HL-60 (cell line): ENCODE data around the gene ABCC4.

Experiments
- POLR2AphosphoS5 ChIP-seq: IDR thresholded peaks from 2 replicates; pipeline ENCODE4 v1.6.1; 2012; ENCODE audit warnings: low read depth
- TF ChIP-seq, protein P1 (sequence below): IDR thresholded peaks from one replicate; pipeline ENCODE4 v1.5.1; 2011; ENCODE audit warnings: low read length, control low read depth, inconsistent platforms; ENCODE audit not compliant: insufficient read depth

DNA sequence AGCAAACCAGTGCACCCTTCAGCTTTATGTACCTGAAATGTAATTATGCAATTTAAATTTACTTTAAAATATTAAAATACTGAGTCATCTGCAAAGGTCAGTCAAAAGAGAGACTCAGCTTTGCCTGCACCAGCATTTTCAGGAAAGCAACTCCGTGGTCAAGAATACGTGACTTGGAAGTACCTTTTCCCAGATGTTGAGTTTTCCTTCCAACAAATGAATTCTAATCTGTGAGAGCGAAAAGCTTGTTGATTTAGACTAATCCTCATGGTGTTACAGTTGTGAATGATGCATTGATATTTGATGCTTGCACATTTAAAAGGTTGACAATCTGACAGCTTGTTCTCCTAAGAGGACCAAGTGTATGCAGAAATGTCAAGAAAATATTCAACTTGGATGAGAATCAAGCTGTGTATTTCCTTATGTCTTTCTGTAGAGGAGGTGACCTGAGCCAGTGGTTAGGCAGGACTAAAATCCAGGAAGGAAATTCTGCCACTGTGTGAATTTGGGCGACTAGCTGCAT lies 270.4 kb downstream of the ABCC4 start:
- no peak for TF ChIP-seq POLR2AphosphoS5
- TF ChIP-seq, protein P1, sequence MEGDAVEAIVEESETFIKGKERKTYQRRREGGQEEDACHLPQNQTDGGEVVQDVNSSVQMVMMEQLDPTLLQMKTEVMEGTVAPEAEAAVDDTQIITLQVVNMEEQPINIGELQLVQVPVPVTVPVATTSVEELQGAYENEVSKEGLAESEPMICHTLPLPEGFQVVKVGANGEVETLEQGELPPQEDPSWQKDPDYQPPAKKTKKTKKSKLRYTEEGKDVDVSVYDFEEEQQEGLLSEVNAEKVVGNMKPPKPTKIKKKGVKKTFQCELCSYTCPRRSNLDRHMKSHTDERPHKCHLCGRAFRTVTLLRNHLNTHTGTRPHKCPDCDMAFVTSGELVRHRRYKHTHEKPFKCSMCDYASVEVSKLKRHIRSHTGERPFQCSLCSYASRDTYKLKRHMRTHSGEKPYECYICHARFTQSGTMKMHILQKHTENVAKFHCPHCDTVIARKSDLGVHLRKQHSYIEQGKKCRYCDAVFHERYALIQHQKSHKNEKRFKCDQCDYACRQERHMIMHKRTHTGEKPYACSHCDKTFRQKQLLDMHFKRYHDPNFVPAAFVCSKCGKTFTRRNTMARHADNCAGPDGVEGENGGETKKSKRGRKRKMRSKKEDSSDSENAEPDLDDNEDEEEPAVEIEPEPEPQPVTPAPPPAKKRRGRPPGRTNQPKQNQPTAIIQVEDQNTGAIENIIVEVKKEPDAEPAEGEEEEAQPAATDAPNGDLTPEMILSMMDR: no peak
